Measurements from ENCODE around the gene SPON2. TPM values are rescaled to one million over a fixed set of nuclear protein-coding genes. Genes with fewer than 3 reads are reported as not detected.

SPON2 gene
- total RNA-seq, 1 experiment from 2014 or later = 1.8 TPM

GRCh38 chr4:1210971-1211370 is 38.6 kb upstream of the SPON2 start:
- POLR2A ChIA-PET = no interaction called here

GRCh38 chr4:1210241-1210841 is 38.0 kb upstream of the SPON2 start:
- CTCF ChIA-PET = no interaction called here
- DNase-seq (ENCODE audit: low read depth, low spot score) (no peak), ATAC-seq (no peak)
- POLR2A ChIA-PET = no interaction called here
- H3K9me3 ChIP-seq (ENCODE audit: control insufficient read depth, insufficient read depth, low read depth, low read length) = no peaks in the 10 kb centered on the region
- intact Hi-C loops (cut with micrococcal nuclease; ENCODE audit: unreplicated experiment) = no loop called here
- no peak overlapping the region for H3K27ac ChIP-seq (ENCODE audit: low read length)
- no TSS peak for BruUV-seq (replicated peaks)
- no peak overlapping the region for H3K4me3 ChIP-seq (ENCODE audit: low read depth in 2 of 2, low read length in 2 of 2)
- no peaks in the 10 kb centered on the region for H3K36me3 ChIP-seq (ENCODE audit: control insufficient read depth, insufficient read depth, low read length)
- peaks cover 24% of the 10 kb centered on the region for H3K4me1 ChIP-seq (ENCODE audit: control insufficient read depth, insufficient read depth, low read length)
- no peak for TF ChIP-seq REST (IDR thresholded peaks at IDR 0.05; ENCODE audit: insufficient read depth in 1 of 2, low read depth in 2 of 2, low read length in 1 of 2)
- TF ChIP-seq CTCF (IDR thresholded peaks at IDR 0.05) = no peak
- no peak for TF ChIP-seq TCF7L2 (IDR thresholded peaks at IDR 0.05; ENCODE audit: low read depth, low read length)
- TF ChIP-seq SIN3A (IDR thresholded peaks at IDR 0.05; ENCODE audit: borderline replicate concordance, insufficient read depth, low read depth, low read length) = no peak
- no peak for TF ChIP-seq POLR2AphosphoS5 (IDR thresholded peaks at IDR 0.05; ENCODE audit: low read depth, low read length)
- H3K27me3 ChIP-seq (ENCODE audit: control insufficient read depth, insufficient read depth, low read length) = no peaks in the 10 kb centered on the region
- in situ Hi-C loops (cut with HindIII; ENCODE audit: low pct_unique_long_range_greater_than_20kb, low sequenced_read_pairs) = no loop called here

More at GRCh38 chr4:1210971-1211370, 38.6 kb upstream of the SPON2 start:
- in situ Hi-C loops (cut with HindIII; ENCODE audit: low pct_unique_long_range_greater_than_20kb, low sequenced_read_pairs) (no loop called here), intact Hi-C loops (cut with micrococcal nuclease; ENCODE audit: unreplicated experiment) (no loop called here)
- CTCF ChIA-PET = no interaction called here
- Histone ChIP-seq H3K4me1 (ENCODE audit: control insufficient read depth, insufficient read depth, low read length) (peaks cover 21% of the 10 kb centered on the region), H3K27me3 (ENCODE audit: control insufficient read depth, insufficient read depth, low read length) (no peaks in the 10 kb centered on the region), H3K27ac (ENCODE audit: low read length) (no peak overlapping the region), H3K9me3 (ENCODE audit: control insufficient read depth, insufficient read depth, low read depth, low read length) (no peaks in the 10 kb centered on the region), H3K36me3 (ENCODE audit: control insufficient read depth, insufficient read depth, low read length) (no peaks in the 10 kb centered on the region), H3K4me3 (ENCODE audit: low read depth in 2 of 2, low read length in 2 of 2) (no peak overlapping the region)
- no peak for ATAC-seq
- no TSS peak for BruUV-seq (replicated peaks)
- no peak for TF ChIP-seq REST (IDR thresholded peaks at IDR 0.05; ENCODE audit: insufficient read depth in 1 of 2, low read depth in 2 of 2, low read length in 1 of 2)
- TF ChIP-seq POLR2AphosphoS5 (IDR thresholded peaks at IDR 0.05; ENCODE audit: low read depth, low read length) = no peak
- no peak for TF ChIP-seq TCF7L2 (IDR thresholded peaks at IDR 0.05; ENCODE audit: low read depth, low read length)
- no peak for TF ChIP-seq CTCF (IDR thresholded peaks at IDR 0.05)
- no peak for TF ChIP-seq SIN3A (IDR thresholded peaks at IDR 0.05; ENCODE audit: borderline replicate concordance, insufficient read depth, low read depth, low read length)
- no peak for DNase-seq (ENCODE audit: low read depth, low spot score)

Data from Panc1 (cell line).